ENCODE data around the gene EREG.

- TF ChIP-seq POLR2A (IDR thresholded peaks at IDR 0.05; ENCODE audit: low read length) (no peak), GATA1 (IDR thresholded peaks at IDR 0.05; ENCODE audit: low read depth, low read length) (no peak)
Measured at GRCh38 chr4:74365761-74366160, 816 bp downstream of the EREG start.
